Measurements from ENCODE around the gene IL17RA.
A peak's percentile ranks its signal among the peaks of the same experiment; 100 is the strongest.

IL17RA gene

GRCh38 chr22:17083811-17084441 lies 874 bp upstream of the IL17RA start:
- no peak for DNase-seq (ENCODE audit: low read depth, low spot score)

GRCh38 chr22:17085277-17086181 lies 729 bp downstream of the IL17RA start:
- DNase-seq (ENCODE audit: low read depth, low spot score): no peak

GRCh38 chr22:17086296-17086695 lies 1.5 kb downstream of the IL17RA start:
- DNase-seq (ENCODE audit: low read depth, low spot score): no peak

- no peak for DNase-seq (ENCODE audit: low read depth, low spot score)
These were observed 2.1 kb downstream of the IL17RA start for GRCh38 chr22:17086788-17087497.

- DNase-seq (ENCODE audit: low read depth, low spot score): peak; percentile 31
These were observed 2.8 kb downstream of the IL17RA start for GRCh38 chr22:17087498-17088131.

- DNase-seq (ENCODE audit: low read depth, low spot score): no peak
These were observed 5.8 kb downstream of the IL17RA start for GRCh38 chr22:17090550-17090949.

GRCh38 chr22:17091851-17092250 lies 7.1 kb downstream of the IL17RA start:
- DNase-seq (ENCODE audit: low read depth, low spot score): no peak

GRCh38 chr22:17093081-17093480 lies 8.3 kb downstream of the IL17RA start:
- no peak for DNase-seq (ENCODE audit: low read depth, low spot score)

GRCh38 chr22:17095538-17095937 lies 10.7 kb downstream of the IL17RA start:
- DNase-seq (ENCODE audit: low read depth, low spot score): no peak

- DNase-seq (ENCODE audit: low read depth, low spot score): no peak
These were observed 11.3 kb downstream of the IL17RA start for GRCh38 chr22:17096071-17096470.

GRCh38 chr22:17097062-17097461 lies 12.3 kb downstream of the IL17RA start:
- no peak for DNase-seq (ENCODE audit: low read depth, low spot score)

- no peak for DNase-seq (ENCODE audit: low read depth, low spot score)
These were observed 12.9 kb downstream of the IL17RA start for GRCh38 chr22:17097701-17098100.

GRCh38 chr22:17098379-17098819 lies 13.6 kb downstream of the IL17RA start:
- DNase-seq (ENCODE audit: low read depth, low spot score): no peak

GRCh38 chr22:17100621-17101020 lies 15.8 kb downstream of the IL17RA start:
- DNase-seq (ENCODE audit: low read depth, low spot score): no peak

GRCh38 chr22:17101475-17102296 lies 16.9 kb downstream of the IL17RA start:
- no peak for DNase-seq (ENCODE audit: low read depth, low spot score)

- DNase-seq (ENCODE audit: low read depth, low spot score): no peak
These were observed 17.5 kb downstream of the IL17RA start for GRCh38 chr22:17102297-17102667.

GRCh38 chr22:17103351-17103750 lies 18.6 kb downstream of the IL17RA start:
- no peak for DNase-seq (ENCODE audit: low read depth, low spot score)

- DNase-seq (ENCODE audit: low read depth, low spot score): no peak
These were observed 19.6 kb downstream of the IL17RA start for GRCh38 chr22:17104336-17104935.

- no peak for DNase-seq (ENCODE audit: low read depth, low spot score)
These were observed 20.6 kb downstream of the IL17RA start for GRCh38 chr22:17105143-17106129.

All from astrocyte of the hippocampus (primary cell).